H54 (cell line): ENCODE results near the gene EPSTI1.

Source experiments
- DNase-seq: peaks from one replicate; pipeline ENCODE4 v3.0.0; 2011; ENCODE audit warnings: low spot score, mixed read lengths; ENCODE audit not compliant: insufficient read length
- FAIRE-seq: peaks from 3 replicates; lab custom pipeline; 2011; peaks lifted over from hg19 to GRCh38; lab: Jason Lieb, UNC
- POLR2A ChIP-seq: IDR thresholded peaks from 2 replicates; pipeline ENCODE4 v1.6.1; 2011; ENCODE audit warnings: low read depth, mild to moderate bottlenecking, low read length

EPSTI1 gene

GRCh38 chr13:42855410-42855809 lies 136.6 kb downstream of the EPSTI1 start:
- FAIRE-seq (no peak), DNase-seq (no peak)
- no peak for TF ChIP-seq POLR2A

GRCh38 chr13:42852136-42852535 lies 139.9 kb downstream of the EPSTI1 start:
- TF ChIP-seq POLR2A, result no peak
- FAIRE-seq (no peak), DNase-seq (no peak)

GRCh38 chr13:42849200-42849599 lies 142.8 kb downstream of the EPSTI1 start:
- FAIRE-seq, result no peak
- TF ChIP-seq POLR2A, result no peak

GRCh38 chr13:42847891-42848663 lies 144.0 kb downstream of the EPSTI1 start:
- no peak for TF ChIP-seq POLR2A
- FAIRE-seq (no peak), DNase-seq (no peak)

More at GRCh38 chr13:42849200-42849599, 142.8 kb downstream of the EPSTI1 start:
- no peak for DNase-seq

GRCh38 chr13:42836930-42837690 lies 154.9 kb downstream of the EPSTI1 start:
- no peak for DNase-seq
- no peak for TF ChIP-seq POLR2A
- no peak for FAIRE-seq
